Activated CD4-positive, CD25-positive, alpha-beta regulatory T cell treated with anti-CD3 and anti-CD28 coated beads, Interleukin-2, amount 50 U/mL, for 24 hours (primary cell): ENCODE data around the gene ZNF343.

ENCODE experiments used
- ATAC-seq, 2 donors: fragments of 150-1000 bp; cut with Tn5 transposase; one replicate each; pipeline ENCODE4 v1.10.0; 2021; ENCODE audit warnings: mild to moderate bottlenecking in 1 of 2, moderate library complexity in 1 of 2

The ZNF343 gene

GRCh38 chr20:2470423-2471193 is 38.1 kb downstream of the ZNF343 start, which contains the start of gene SNRPB:
SNRPB (minus strand) TSS chr20:2470789; CDS start chr20:2470690, 99 bp downstream.
- ATAC-seq: peak; percentile 94 to 96

- peak; percentile 54 to 67 for ATAC-seq
Observed at GRCh38 chr20:2469991-2470422, 38.7 kb downstream of the ZNF343 start.

- no peak for ATAC-seq
Observed at GRCh38 chr20:2468581-2469407, 39.9 kb downstream of the ZNF343 start.

GRCh38 chr20:2467412-2467811 is 41.3 kb downstream of the ZNF343 start:
- ATAC-seq: no peak

GRCh38 chr20:2465100-2465499 is 43.6 kb downstream of the ZNF343 start:
- ATAC-seq: no peak

GRCh38 chr20:2463616-2464365 is 44.9 kb downstream of the ZNF343 start:
- ATAC-seq: no peak

GRCh38 chr20:2462484-2462883 is 46.2 kb downstream of the ZNF343 start:
- ATAC-seq: no peak

- ATAC-seq: no peak
Observed at GRCh38 chr20:2460752-2461424, 47.8 kb downstream of the ZNF343 start.

- no peak for ATAC-seq
Observed at GRCh38 chr20:2459981-2460751, 48.5 kb downstream of the ZNF343 start.

- ATAC-seq: no peak
Observed at GRCh38 chr20:2458919-2459499, 49.7 kb downstream of the ZNF343 start.

- ATAC-seq: peak; percentile 39 to 59
Observed at GRCh38 chr20:2455771-2456497, 52.8 kb downstream of the ZNF343 start.

GRCh38 chr20:2453792-2454191 is 54.9 kb downstream of the ZNF343 start:
- ATAC-seq: no peak

- ATAC-seq: peak in 1 of 2 donors; percentile 25
Observed at GRCh38 chr20:2451939-2452732, 56.6 kb downstream of the ZNF343 start.

- ATAC-seq: no peak
Observed at GRCh38 chr20:2451422-2451821, 57.3 kb downstream of the ZNF343 start.

- no peak for ATAC-seq
Observed at GRCh38 chr20:2449386-2449785, 59.3 kb downstream of the ZNF343 start.

- ATAC-seq: no peak
Observed at GRCh38 chr20:2446845-2447244, 61.9 kb downstream of the ZNF343 start.
